ENCODE data around the gene LOXL1.

The LOXL1 gene

GRCh38 chr15:73930790-73931281, 4.6 kb downstream of the LOXL1 start:
- TF ChIP-seq NFIC (IDR thresholded peaks at IDR 0.05): no peak
- no peak for TF ChIP-seq RAD21 (IDR thresholded peaks at IDR 0.05; ENCODE audit: low read depth)
- no peak for TF ChIP-seq TCF12 (IDR thresholded peaks at IDR 0.05; ENCODE audit: low read depth)
- TF ChIP-seq REST (IDR thresholded peaks at IDR 0.05; ENCODE audit: low read depth): no peak
- no peak for TF ChIP-seq USF1 (IDR thresholded peaks at IDR 0.05)
- TF ChIP-seq ZBTB7A (IDR thresholded peaks at IDR 0.05; ENCODE audit: low read depth): no peak
- no peak for TF ChIP-seq MAX (IDR thresholded peaks at IDR 0.05)
- TF ChIP-seq TEAD4 (IDR thresholded peaks at IDR 0.05): no peak
- TF ChIP-seq CREB1 (IDR thresholded peaks at IDR 0.05; ENCODE audit: low read depth): no peak
- TF ChIP-seq CEBPB (IDR thresholded peaks at IDR 0.05): no peak
- no peak for TF ChIP-seq EGR1 (IDR thresholded peaks at IDR 0.05)
- TF ChIP-seq YY1 (IDR thresholded peaks at IDR 0.05; ENCODE audit: low read depth): no peak
- no peak for TF ChIP-seq TAF1 (IDR thresholded peaks at IDR 0.05; ENCODE audit: low read depth)
- no peak for TF ChIP-seq EP300 (IDR thresholded peaks at IDR 0.05; ENCODE audit: borderline replicate concordance)
- TF ChIP-seq FOXM1 (IDR thresholded peaks at IDR 0.05; ENCODE audit: borderline replicate concordance, low read depth): no peak

- no peak for TF ChIP-seq TEAD4 (IDR thresholded peaks at IDR 0.05)
- no peak for TF ChIP-seq EGR1 (IDR thresholded peaks at IDR 0.05)
- no peak for TF ChIP-seq ZBTB7A (IDR thresholded peaks at IDR 0.05; ENCODE audit: low read depth)
- TF ChIP-seq NFIC (IDR thresholded peaks at IDR 0.05): no peak
- TF ChIP-seq REST (IDR thresholded peaks at IDR 0.05; ENCODE audit: low read depth): no peak
- TF ChIP-seq FOXM1 (IDR thresholded peaks at IDR 0.05; ENCODE audit: borderline replicate concordance, low read depth): no peak
- TF ChIP-seq MAX (IDR thresholded peaks at IDR 0.05): no peak
- no peak for TF ChIP-seq TCF12 (IDR thresholded peaks at IDR 0.05; ENCODE audit: low read depth)
- no peak for TF ChIP-seq RAD21 (IDR thresholded peaks at IDR 0.05; ENCODE audit: low read depth)
- TF ChIP-seq CEBPB (IDR thresholded peaks at IDR 0.05): no peak
- no peak for TF ChIP-seq CREB1 (IDR thresholded peaks at IDR 0.05; ENCODE audit: low read depth)
- no peak for TF ChIP-seq TAF1 (IDR thresholded peaks at IDR 0.05; ENCODE audit: low read depth)
- TF ChIP-seq USF1 (IDR thresholded peaks at IDR 0.05): no peak
- TF ChIP-seq EP300 (IDR thresholded peaks at IDR 0.05; ENCODE audit: borderline replicate concordance): no peak
- no peak for TF ChIP-seq YY1 (IDR thresholded peaks at IDR 0.05; ENCODE audit: low read depth)
These were observed 5.2 kb downstream of the LOXL1 start for GRCh38 chr15:73931441-73931840.

- no peak for TF ChIP-seq YY1 (IDR thresholded peaks at IDR 0.05; ENCODE audit: low read depth)
- no peak for TF ChIP-seq FOXM1 (IDR thresholded peaks at IDR 0.05; ENCODE audit: borderline replicate concordance, low read depth)
- no peak for TF ChIP-seq NFIC (IDR thresholded peaks at IDR 0.05)
- no peak for TF ChIP-seq CREB1 (IDR thresholded peaks at IDR 0.05; ENCODE audit: low read depth)
- TF ChIP-seq TAF1 (IDR thresholded peaks at IDR 0.05; ENCODE audit: low read depth): no peak
- TF ChIP-seq REST (IDR thresholded peaks at IDR 0.05; ENCODE audit: low read depth): no peak
These were observed 6.3 kb downstream of the LOXL1 start for GRCh38 chr15:73932381-73933191.

- TF ChIP-seq CREB1 (IDR thresholded peaks at IDR 0.05; ENCODE audit: low read depth) (no peak), USF1 (IDR thresholded peaks at IDR 0.05) (no peak), TAF1 (IDR thresholded peaks at IDR 0.05; ENCODE audit: low read depth) (no peak), CEBPB (IDR thresholded peaks at IDR 0.05) (no peak), EGR1 (IDR thresholded peaks at IDR 0.05) (no peak), NFIC (IDR thresholded peaks at IDR 0.05) (no peak), TCF12 (IDR thresholded peaks at IDR 0.05; ENCODE audit: low read depth) (no peak), TEAD4 (IDR thresholded peaks at IDR 0.05) (no peak), MAX (IDR thresholded peaks at IDR 0.05) (no peak), RAD21 (IDR thresholded peaks at IDR 0.05; ENCODE audit: low read depth) (no peak), EP300 (IDR thresholded peaks at IDR 0.05; ENCODE audit: borderline replicate concordance) (no peak), ZBTB7A (IDR thresholded peaks at IDR 0.05; ENCODE audit: low read depth) (no peak), YY1 (IDR thresholded peaks at IDR 0.05; ENCODE audit: low read depth) (no peak), REST (IDR thresholded peaks at IDR 0.05; ENCODE audit: low read depth) (no peak), FOXM1 (IDR thresholded peaks at IDR 0.05; ENCODE audit: borderline replicate concordance, low read depth) (no peak)
These were observed 8.0 kb downstream of the LOXL1 start for GRCh38 chr15:73934281-73934680.
